GM23338 (cell line): ENCODE results near the gene USP6NL. TPM values are rescaled to one million over a fixed set of nuclear protein-coding genes. Genes with fewer than 3 reads are reported as not detected.

ENCODE experiments used
- ATAC-seq: fragments of 200-7000 bp; cut with Tn5 transposase; 3 replicates; pipeline ENCODE4 v1.9.1; 2020
- DNase-seq: peaks from one replicate; pipeline ENCODE4 v3.0.0-alpha.2; 2015; ENCODE audit warnings: low spot score
- H2AFZ ChIP-seq: fragments of 200-600 bp; sonication (generic); 2 replicates; pipeline ENCODE4 v1.8.0; 2016; ENCODE audit warnings: antibody characterized with exemption, mild to moderate bottlenecking, moderate library complexity
- H3F3A ChIP-seq: fragments of 200-600 bp; sonication (generic); replicated peaks from 2 replicates; pipeline ENCODE4 v1.8.0; 2017; ENCODE audit warnings: antibody characterized with exemption, mixed run types, low read depth
- H3K27ac ChIP-seq: fragments of 200-600 bp; sonication (generic); 2 replicates; pipeline ENCODE4 v1.6.1; 2016; ENCODE audit warnings: low read depth
- H3K27me3 ChIP-seq: fragments of 200-600 bp; sonication (generic); 2 replicates; pipeline ENCODE4 v1.8.0; 2016; ENCODE audit warnings: mild to moderate bottlenecking, mixed run types, moderate library complexity; ENCODE audit not compliant: insufficient read depth
- H3K36me3 ChIP-seq: fragments of 200-600 bp; sonication (generic); 2 replicates; pipeline ENCODE4 v1.8.0; 2016; ENCODE audit warnings: mild to moderate bottlenecking; ENCODE audit not compliant: insufficient read depth
- H3K4me1 ChIP-seq: fragments of 200-600 bp; sonication (generic); 2 replicates; pipeline ENCODE4 v1.8.0; 2016; ENCODE audit warnings: mild to moderate bottlenecking, moderate library complexity; ENCODE audit not compliant: insufficient read depth
- H3K4me2 ChIP-seq: fragments of 200-600 bp; sonication (generic); 2 replicates; pipeline ENCODE4 v1.7.1; 2017; ENCODE audit warnings: mixed run types
- H3K4me3 ChIP-seq: fragments of 200-600 bp; sonication (generic); 2 replicates; pipeline ENCODE4 v1.6.1; 2016; ENCODE audit warnings: mixed run types
- H3K79me2 ChIP-seq: fragments of 200-600 bp; sonication (generic); replicated peaks from 2 replicates; pipeline ENCODE4 v1.8.0; 2017; ENCODE audit warnings: mild to moderate bottlenecking; ENCODE audit not compliant: insufficient read depth
- H3K9me2 ChIP-seq: fragments of 200-600 bp; sonication (generic); 2 replicates; pipeline ENCODE4 v1.8.0; 2017; ENCODE audit not compliant: insufficient read depth
- H4K20me1 ChIP-seq: fragments of 200-600 bp; sonication (generic); replicated peaks from 2 replicates; pipeline ENCODE4 v1.8.0; 2017; ENCODE audit warnings: mild to moderate bottlenecking; ENCODE audit not compliant: insufficient read depth
- H3K27ac Mint-ChIP-seq: 2 replicates; pipeline ENCODE4 v1.8.0; 2020; ENCODE audit warnings: inconsistent platforms, mild to moderate bottlenecking, moderate library complexity, mixed read lengths
- H3K27me3 Mint-ChIP-seq: 3 replicates; pipeline ENCODE4 v1.8.0; 2022; ENCODE audit warnings: low read depth, mild to moderate bottlenecking, moderate library complexity, mixed read lengths, inconsistent platforms; ENCODE audit not compliant: insufficient read depth, poor library complexity
- H3K36me3 Mint-ChIP-seq: 3 replicates; pipeline ENCODE4 v1.8.0; 2021; ENCODE audit warnings: low read depth, mild to moderate bottlenecking, inconsistent platforms, moderate library complexity, mixed read lengths
- H3K4me1 Mint-ChIP-seq: 3 replicates; pipeline ENCODE4 v1.8.0; 2020; ENCODE audit warnings: mild to moderate bottlenecking, inconsistent platforms, mixed read lengths
- H3K4me3 Mint-ChIP-seq: 3 replicates; pipeline ENCODE4 v1.8.0; 2021; ENCODE audit warnings: moderate library complexity, mild to moderate bottlenecking, inconsistent platforms, mixed read lengths
- H3K9me3 Mint-ChIP-seq: 3 replicates; pipeline ENCODE4 v1.8.0; 2020; ENCODE audit warnings: moderate library complexity, mild to moderate bottlenecking, inconsistent platforms, mixed read lengths
- CREB1 ChIP-seq: fragments of 250-450 bp; sonication (Bioruptor Pico); IDR thresholded peaks from 2 replicates; pipeline ENCODE4 v1.5.0; 2020; ENCODE audit warnings: low read depth, mild to moderate bottlenecking, moderate library complexity
- CTCF ChIP-seq, 2 experiments: fragments of 200-600 bp in 1 of 2; sonication (generic) in 1 of 2; conservative IDR thresholded peaks; 2 replicates each; pipeline versions ENCODE4 v1.5.1 to v1.6.1; 2016 to 2017; ENCODE audit warnings: antibody characterized with exemption in 2 of 2, low read depth in 2 of 2, mild to moderate bottlenecking in 2 of 2, moderate library complexity in 1 of 2
- ETS1 ChIP-seq: IDR thresholded peaks from 2 replicates; pipeline ENCODE4 v1.6.1; 2016; ENCODE audit warnings: antibody characterized with exemption
- EZH2 ChIP-seq: fragments of 200-600 bp; sonication (generic); IDR thresholded peaks from one replicate; pipeline ENCODE4 v1.8.0; 2017; ENCODE audit warnings: antibody characterized with exemption, mild to moderate bottlenecking, low read depth; ENCODE audit not compliant: unreplicated experiment
- EZH2phosphoT487 ChIP-seq: fragments of 200-600 bp; sonication (generic); IDR thresholded peaks from one replicate; pipeline ENCODE4 v1.8.1; 2018; ENCODE audit warnings: antibody characterized with exemption; ENCODE audit not compliant: unreplicated experiment
- JUNB ChIP-seq: IDR thresholded peaks from one replicate; pipeline ENCODE4 v1.6.1; 2016; ENCODE audit warnings: antibody characterized with exemption; ENCODE audit not compliant: unreplicated experiment
- NANOG ChIP-seq: IDR thresholded peaks from 2 replicates; pipeline ENCODE4 v1.6.1; 2016; ENCODE audit warnings: antibody characterized with exemption, borderline replicate concordance
- POLR2AphosphoS5 ChIP-seq: IDR thresholded peaks from 2 replicates; pipeline ENCODE4 v1.6.1; 2016; ENCODE audit warnings: antibody characterized with exemption, low read depth
- REST ChIP-seq: IDR thresholded peaks from one replicate; pipeline ENCODE4 v1.6.1; 2018; ENCODE audit warnings: antibody characterized with exemption; ENCODE audit not compliant: unreplicated experiment
- STAT1 ChIP-seq: IDR thresholded peaks from one replicate; pipeline ENCODE4 v1.6.1; 2016; ENCODE audit warnings: antibody characterized with exemption; ENCODE audit not compliant: unreplicated experiment
- ZNF114 ChIP-seq: fragments of 250-450 bp; sonication (Bioruptor Pico); IDR thresholded peaks from 2 replicates; pipeline ENCODE4 v1.5.0; 2020; ENCODE audit warnings: mild to moderate bottlenecking, moderate library complexity
- ZNF331 ChIP-seq: fragments of 250-450 bp; sonication (Bioruptor Pico); IDR thresholded peaks from 2 replicates; pipeline ENCODE4 v1.5.0; 2020; ENCODE audit warnings: low read depth, mild to moderate bottlenecking, moderate library complexity
- ZNF462 ChIP-seq: fragments of 250-450 bp; sonication (Bioruptor Pico); IDR thresholded peaks from 2 replicates; pipeline ENCODE4 v1.5.0; 2020; ENCODE audit warnings: mild to moderate bottlenecking, moderate library complexity
- polyA plus RNA-seq: library from polyadenylated mRNA; unstranded; fragments of >200 nt; fragmentation: Nextera tagmentation; extraction: Ambion mirVana; gene quantifications from 2 replicates; pipeline ENCODE4 v1.2.1, GENCODE V29; 2016
- total RNA-seq: library from RNA; depleted of rRNA; stranded (reverse); fragments of >200 nt; shearing (Covaris generic); gene quantifications from 2 replicates; pipeline ENCODE4 v1.2.3, GENCODE V29; 2014

The USP6NL gene
- total and polyA plus RNA-seq, 2 experiments from 2014 or later = 8.1 to 29.7 TPM

GRCh38 chr10:11609492-11610093, 1.9 kb downstream of the USP6NL start:
- no peaks in the 10 kb centered on the region for H3K9me3 Mint-ChIP-seq
- H3K36me3 ChIP-seq = no peaks in the 10 kb centered on the region
- no peak for TF ChIP-seq JUNB
- no peak for TF ChIP-seq EZH2
- no peak for TF ChIP-seq CTCF (conservative IDR thresholded peaks at IDR 0.05; ENCODE audit: low read depth in 2 of 2)
- TF ChIP-seq POLR2AphosphoS5 = no peak
- TF ChIP-seq ETS1 = no peak
- no peak for TF ChIP-seq STAT1
- no peak for TF ChIP-seq ZNF331 (CRISPR knock-in tag)
- TF ChIP-seq ZNF462 = no peak
- no peak for TF ChIP-seq REST
- TF ChIP-seq CREB1 (CRISPR knock-in tag) = no peak
- no peak for TF ChIP-seq EZH2phosphoT487
- TF ChIP-seq ZNF114 = no peak
- no peak for TF ChIP-seq NANOG
- H3K27ac Mint-ChIP-seq = peak overlapping the region; percentile 45; the same call in 1 of the 2 replicates
- H3K4me1 ChIP-seq = peaks cover 41% of the 10 kb centered on the region
- H3K27me3 Mint-ChIP-seq = peaks cover 1% of the 10 kb centered on the region
- ATAC-seq = no peak
- H2AFZ ChIP-seq = no peak overlapping the region
- H3K4me3 ChIP-seq = peak overlapping the region; percentile 78
- H4K20me1 ChIP-seq = peaks cover 25% of the 10 kb centered on the region
- H3K9me2 ChIP-seq = no peaks in the 10 kb centered on the region
- H3K27me3 ChIP-seq = 0 out of 2 replicates have a peak, but pooled peaks cover 6% of the 10 kb centered on the region
- no peak for DNase-seq
- H3K4me2 ChIP-seq = peak overlapping the region; percentile 74
- H3K4me3 Mint-ChIP-seq = peak overlapping the region; percentile 97
- H3K4me1 Mint-ChIP-seq = peaks cover 33% of the 10 kb centered on the region
- H3K79me2 ChIP-seq = peaks cover 63% of the 10 kb centered on the region
- H3F3A ChIP-seq = 0 out of 2 replicates have a peak, but pooled peaks cover 3% of the 10 kb centered on the region
- no peaks in the 10 kb centered on the region; the same call in 2 of the 3 replicates for H3K36me3 Mint-ChIP-seq
- no peak overlapping the region for H3K27ac ChIP-seq
